ENCODE data around the gene KMT2E.

KMT2E gene

GRCh38 chr7:105096306-105096705 lies 82.3 kb downstream of the KMT2E start:
- no peak for DNase-seq

GRCh38 chr7:105097619-105098018 lies 83.6 kb downstream of the KMT2E start:
- DNase-seq, result no peak

- DNase-seq, result no peak
These were observed 85.0 kb downstream of the KMT2E start for GRCh38 chr7:105098863-105099515.

- DNase-seq, result no peak
These were observed 87.9 kb downstream of the KMT2E start for GRCh38 chr7:105101864-105102263.

GRCh38 chr7:105102557-105103352 lies 88.8 kb downstream of the KMT2E start:
- no peak for DNase-seq

- no peak for DNase-seq
These were observed 91.6 kb downstream of the KMT2E start for GRCh38 chr7:105105579-105105978.

- no peak for DNase-seq
These were observed 92.5 kb downstream of the KMT2E start for GRCh38 chr7:105106473-105106872.

GRCh38 chr7:105107458-105107857 lies 93.5 kb downstream of the KMT2E start:
- DNase-seq, result no peak

GRCh38 chr7:105112440-105113418 lies 98.7 kb downstream of the KMT2E start:
- no peak for DNase-seq

GRCh38 chr7:105118612-105119600 lies 104.9 kb downstream of the KMT2E start:
- no peak for DNase-seq

- no peak for DNase-seq
These were observed 108.6 kb downstream of the KMT2E start for GRCh38 chr7:105122619-105123018.

GRCh38 chr7:105125745-105126144 lies 111.7 kb downstream of the KMT2E start:
- no peak for DNase-seq

- DNase-seq, result no peak
These were observed 112.5 kb downstream of the KMT2E start for GRCh38 chr7:105126436-105126975.

GRCh38 chr7:105127179-105127578 lies 113.2 kb downstream of the KMT2E start:
- no peak for DNase-seq

GRCh38 chr7:105130048-105130447 lies 116.0 kb downstream of the KMT2E start:
- DNase-seq, result no peak

- DNase-seq, result no peak
These were observed 116.6 kb downstream of the KMT2E start for GRCh38 chr7:105130580-105130979.

GRCh38 chr7:105131033-105131656 lies 117.1 kb downstream of the KMT2E start:
- DNase-seq, result no peak

- DNase-seq, result no peak
These were observed 117.9 kb downstream of the KMT2E start for GRCh38 chr7:105131890-105132289.

- no peak for DNase-seq
These were observed 118.3 kb downstream of the KMT2E start for GRCh38 chr7:105132335-105132734.

- no peak for DNase-seq
These were observed 118.8 kb downstream of the KMT2E start for GRCh38 chr7:105132835-105133234.

GRCh38 chr7:105133358-105133757 lies 119.4 kb downstream of the KMT2E start:
- no peak for DNase-seq

All from NCI-H524 treated with DMSO at 0.1 percent for 48 hours (cell line).